ENCODE data around the gene LRFN3.

DNA sequence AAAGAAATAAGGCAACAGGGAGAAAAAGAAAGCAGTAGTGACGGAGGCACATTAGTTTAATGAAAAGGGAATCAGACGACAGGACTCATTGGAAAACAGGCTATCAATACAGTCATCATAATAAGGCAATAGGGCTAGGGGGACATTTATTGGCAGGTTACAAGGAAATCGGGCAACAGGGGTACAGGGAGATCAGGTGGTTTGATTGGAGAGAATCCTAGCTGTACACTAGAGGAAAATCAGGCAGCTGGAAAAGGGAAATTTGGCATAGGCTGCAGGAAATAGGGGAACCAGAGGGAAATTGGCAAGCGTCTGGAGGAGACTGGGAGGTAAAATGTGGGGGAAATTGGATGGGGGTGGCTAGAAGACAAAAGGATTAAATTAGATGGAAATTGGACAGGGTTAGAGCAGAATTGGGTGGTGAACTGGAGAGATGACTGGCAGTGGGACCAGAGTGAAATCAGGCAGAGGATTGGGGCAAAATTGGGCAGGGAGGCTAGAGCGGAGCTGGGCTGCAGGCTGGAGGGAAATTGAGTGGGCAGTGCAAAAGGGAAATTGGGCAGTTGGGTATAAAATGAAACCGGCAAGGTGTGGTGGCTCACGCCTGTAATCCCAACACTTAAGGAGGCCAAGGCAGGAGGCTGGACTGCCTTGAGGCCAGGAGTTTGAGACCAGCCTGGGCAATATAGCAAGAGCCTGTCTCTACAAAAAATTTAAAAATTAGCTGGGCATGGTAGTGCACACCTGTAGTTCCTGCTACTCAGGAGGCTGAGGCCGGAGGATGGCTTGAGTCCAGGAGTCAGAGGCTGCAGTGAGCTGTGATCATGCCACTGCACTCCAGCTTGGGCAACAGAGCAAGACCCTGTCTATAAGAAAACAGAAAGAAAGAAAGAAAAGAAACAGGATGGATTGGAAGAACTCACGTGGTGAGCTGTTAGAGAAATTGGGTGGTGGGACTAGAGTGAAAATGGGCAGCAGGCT is 7.4 kb downstream of the LRFN3 start:
- TF ChIP-seq, protein P1, sequence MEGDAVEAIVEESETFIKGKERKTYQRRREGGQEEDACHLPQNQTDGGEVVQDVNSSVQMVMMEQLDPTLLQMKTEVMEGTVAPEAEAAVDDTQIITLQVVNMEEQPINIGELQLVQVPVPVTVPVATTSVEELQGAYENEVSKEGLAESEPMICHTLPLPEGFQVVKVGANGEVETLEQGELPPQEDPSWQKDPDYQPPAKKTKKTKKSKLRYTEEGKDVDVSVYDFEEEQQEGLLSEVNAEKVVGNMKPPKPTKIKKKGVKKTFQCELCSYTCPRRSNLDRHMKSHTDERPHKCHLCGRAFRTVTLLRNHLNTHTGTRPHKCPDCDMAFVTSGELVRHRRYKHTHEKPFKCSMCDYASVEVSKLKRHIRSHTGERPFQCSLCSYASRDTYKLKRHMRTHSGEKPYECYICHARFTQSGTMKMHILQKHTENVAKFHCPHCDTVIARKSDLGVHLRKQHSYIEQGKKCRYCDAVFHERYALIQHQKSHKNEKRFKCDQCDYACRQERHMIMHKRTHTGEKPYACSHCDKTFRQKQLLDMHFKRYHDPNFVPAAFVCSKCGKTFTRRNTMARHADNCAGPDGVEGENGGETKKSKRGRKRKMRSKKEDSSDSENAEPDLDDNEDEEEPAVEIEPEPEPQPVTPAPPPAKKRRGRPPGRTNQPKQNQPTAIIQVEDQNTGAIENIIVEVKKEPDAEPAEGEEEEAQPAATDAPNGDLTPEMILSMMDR (IDR thresholded peaks at IDR 0.05; ENCODE audit: low read depth, low read length, poor library complexity, severe bottlenecking) = no peak
- no peak for TF ChIP-seq EZH2phosphoT487 (IDR thresholded peaks at IDR 0.05; ENCODE audit: borderline replicate concordance, low read length)

Data from DOHH2 (cell line).